HepG2 (cell line): Measurements from ENCODE around the gene ZNF814. TPM values are rescaled to one million over a fixed set of nuclear protein-coding genes. Genes with fewer than 3 reads are reported as not detected.

ENCODE experiments used
- ATAC-seq: fragments of 200-7000 bp; cut with Tn5 transposase; 3 replicates; pipeline ENCODE4 v1.9.1; 2020; ENCODE audit warnings: mild to moderate bottlenecking, moderate library complexity
- BruUV-seq: library from RNA; stranded (reverse); fragments of 400-500 nt; replicated peaks from 2 replicates; lab custom pipeline; 2021; lab: Mats Ljungman, UMichigan
- CTCF ChIA-PET: fragments of 300-600 bp; formaldehyde crosslinking; extraction: SDS; loops from one replicate; lab custom pipeline; 2021; ENCODE audit warnings: low total read pairs, inconsistent platforms, low intra/inter-chr PET ratio; lab: Yijun Ruan, JAX
- POLR2A ChIA-PET: fragments of 350-600 bp; sonication (Branson Sonifier 250); formaldehyde crosslinking; loops from one replicate; lab custom pipeline; 2020; ENCODE audit warnings: antibody characterized with exemption, inconsistent platforms; lab: Yijun Ruan, JAX
- DNase-seq: peaks from one replicate; pipeline ENCODE4 v3.0.0-alpha.2; 2015; ENCODE audit warnings: low spot score
- FAIRE-seq: peaks from 3 replicates; lab custom pipeline; 2011; peaks lifted over from hg19 to GRCh38; lab: Jason Lieb, UNC
- H2AFZ ChIP-seq: one replicate; pipeline ENCODE4 v1.6.1; 2011; ENCODE audit warnings: low read length, inconsistent platforms
- H3K27ac ChIP-seq: fragments of 300-600 bp; 3 replicates; pipeline ENCODE4 v1.8.0; 2011; ENCODE audit warnings: mixed run types, mild to moderate bottlenecking, mixed read lengths, low read length, inconsistent platforms; ENCODE audit not compliant: insufficient read depth; ENCODE audit errors: extremely low read length
- H3K27me3 ChIP-seq, 2 experiments: fragments of 200-600 bp in 1 of 2; 2 replicates in 1 of 2; 3 replicates in 1 of 2; pipeline versions ENCODE4 v1.6.0 to v1.8.0; 2011; ENCODE audit warnings: low read length in 2 of 2, mild to moderate bottlenecking in 2 of 2, moderate library complexity in 2 of 2, inconsistent platforms in 1 of 2; ENCODE audit not compliant: insufficient read depth in 2 of 2, control insufficient read depth in 1 of 2
- H3K36me3 ChIP-seq, 2 experiments: fragments of 200-600 bp in 1 of 2; replicated peaks in 1 of 2; 2 replicates in 1 of 2; 3 replicates in 1 of 2; pipeline versions ENCODE4 v1.5.1 to v1.8.0; 2011; ENCODE audit warnings: low read length in 2 of 2, inconsistent platforms in 1 of 2; ENCODE audit not compliant: insufficient read depth in 2 of 2, control insufficient read depth in 1 of 2
- H3K4me1 ChIP-seq: 2 replicates; pipeline ENCODE4 v1.5.1; 2012; ENCODE audit warnings: low read length, inconsistent platforms; ENCODE audit not compliant: insufficient read depth
- H3K4me2 ChIP-seq: 2 replicates; pipeline ENCODE4 v1.6.0; 2011; ENCODE audit warnings: low read depth, low read length, inconsistent platforms
- H3K4me3 ChIP-seq, 3 experiments: fragments of 200-600 bp in 1 of 3; sonication (generic), shearing (Covaris generic) in 1 of 3; replicated peaks in 1 of 3; 2 replicates each; pipeline ENCODE4 v1.5.1; 2011 to 2016; ENCODE audit warnings: low read length in 3 of 3, inconsistent platforms in 2 of 3, low read depth in 2 of 3, mild to moderate bottlenecking in 2 of 3, control low read depth in 1 of 3, mixed read lengths in 1 of 3; ENCODE audit not compliant: insufficient read depth in 1 of 3
- H3K79me2 ChIP-seq: one replicate; pipeline ENCODE4 v1.6.1; 2011; ENCODE audit warnings: low read length, inconsistent platforms; ENCODE audit not compliant: insufficient read depth
- H3K9ac ChIP-seq: 2 replicates; pipeline ENCODE4 v1.6.0; 2011; ENCODE audit warnings: mild to moderate bottlenecking, low read depth, low read length, inconsistent platforms; ENCODE audit not compliant: insufficient read depth
- H3K9me3 ChIP-seq: 2 replicates; pipeline ENCODE4 v1.5.1; 2012; ENCODE audit warnings: mild to moderate bottlenecking, low read length
- H4K20me1 ChIP-seq: 2 replicates; pipeline ENCODE4 v1.6.0; 2011; ENCODE audit warnings: inconsistent platforms, mild to moderate bottlenecking, low read length, moderate library complexity; ENCODE audit not compliant: insufficient read depth
- ARHGAP35 ChIP-seq: sonication (generic); formaldehyde crosslinking; IDR thresholded peaks from 2 replicates; pipeline ENCODE4 v1.9.0; 2022; ENCODE audit warnings: mild to moderate bottlenecking, inconsistent platforms, moderate library complexity, missing genetic modification reagents, borderline replicate concordance
- ARNTL ChIP-seq: sonication (generic); formaldehyde crosslinking; IDR thresholded peaks from 2 replicates; pipeline ENCODE4 v1.4.0; 2020; ENCODE audit warnings: mild to moderate bottlenecking, missing genetic modification reagents
- GATAD2A ChIP-seq: IDR thresholded peaks from 2 replicates; pipeline ENCODE4 v1.6.1; 2016
- HNRNPLL ChIP-seq: fragments of 200-400 bp; formaldehyde crosslinking; IDR thresholded peaks from 2 replicates; pipeline ENCODE4 v1.6.1; 2017; ENCODE audit warnings: mild to moderate bottlenecking, low read depth, low read length; ENCODE audit not compliant: poor library complexity, severe bottlenecking
- PAXIP1 ChIP-seq: sonication (generic); formaldehyde crosslinking; conservative IDR thresholded peaks from 2 replicates; pipeline ENCODE4 v1.4.0; 2020; ENCODE audit warnings: mild to moderate bottlenecking, missing genetic modification reagents, moderate library complexity
- RCOR2 ChIP-seq: IDR thresholded peaks from 2 replicates; pipeline ENCODE4 v1.6.1; 2016; ENCODE audit warnings: missing biosample characterization, missing genetic modification reagents
- RFX5 ChIP-seq: IDR thresholded peaks from 2 replicates; pipeline ENCODE4 v1.6.1; 2011; ENCODE audit warnings: low read depth, low read length, improper control_type of control experiment
- SALL1 ChIP-seq: sonication (generic); formaldehyde crosslinking; IDR thresholded peaks from 2 replicates; pipeline ENCODE4 v1.8.0; 2022; ENCODE audit warnings: mild to moderate bottlenecking, missing genetic modification reagents
- SAP130 ChIP-seq: IDR thresholded peaks from 2 replicates; pipeline ENCODE4 v1.6.1; 2016; ENCODE audit warnings: low read depth
- SNAI1 ChIP-seq: sonication (generic); formaldehyde crosslinking; IDR thresholded peaks from 2 replicates; pipeline ENCODE4 v1.5.0; 2020; ENCODE audit warnings: mild to moderate bottlenecking, missing genetic modification reagents, borderline replicate concordance
- SRSF1 ChIP-seq: fragments of 200-400 bp; formaldehyde crosslinking; optimal IDR thresholded peaks from 2 replicates; pipeline ENCODE3; 2017; ENCODE audit warnings: mild to moderate bottlenecking, low read depth, low read length, moderate library complexity
- ZNF558 ChIP-seq: sonication (generic); formaldehyde crosslinking; IDR thresholded peaks from 2 replicates; pipeline ENCODE4 v1.9.0; 2022; ENCODE audit warnings: mild to moderate bottlenecking, missing genetic modification reagents, borderline replicate concordance
- ZNF639 ChIP-seq: conservative IDR thresholded peaks from 2 replicates; pipeline ENCODE4 v1.6.1; 2018; ENCODE audit warnings: missing genetic modification reagents
- WGBS: methylation state at CpG from one replicate; pipeline ENCODE4 v1.1.6; 2017; ENCODE audit warnings: low lambda C conversion rate; 5-methylcytosine and 5-hydroxymethylcytosine counted together
- in situ Hi-C: cut with HindIII; loops from 2 replicates; pipeline ENCODE4 v1.10.0; 2017; ENCODE audit warnings: low pct_unique_long_range_greater_than_20kb; ENCODE audit not compliant: extremely low pct_ligation_motif_present
- intact Hi-C: fragments of 100-400 bp; cut with micrococcal nuclease; formaldehyde crosslinking; loops from one replicate; pipeline ENCODE4 v1.10.0; 2022; ENCODE audit not compliant: unreplicated experiment
- polyA plus RNA-seq, 8 experiments: library from polyadenylated mRNA; depleted of rRNA in 3 of 8; stranded (reverse) in 7 of 8; unstranded in 1 of 8; fragments of >200 nt; fragmentation: Illumina TruSeq in 4 of 8; extraction: Trizol in 4 of 8; gene quantifications; 2 replicates each; pipeline versions ENCODE4 v1.2.1 to v1.2.3, GENCODE V29; 2011 to 2016; ENCODE audit warnings: low read depth in 4 of 8, missing spikeins in 1 of 8, mixed read lengths in 1 of 8; ENCODE audit not compliant: insufficient read depth in 1 of 8
- total RNA-seq, 5 experiments: library from RNA; depleted of rRNA; stranded (reverse); fragments of >200 nt; fragmentation: Illumina TruSeq; extraction: Trizol; gene quantifications; 2 replicates each; pipeline ENCODE4 v1.2.3, GENCODE V29; 2016; ENCODE audit warnings: low read depth in 1 of 5

ZNF814 gene
- total and polyA plus RNA-seq, 2 of the 13 experiments (the other 11 are each of a cell fraction or from before 2014, with no cell fraction given): 2.5 to 3.4 TPM

- no peak overlapping the region for H3K9ac ChIP-seq
- H3K36me3 ChIP-seq: peaks cover 2 to 14% of the 10 kb centered on the region in 2 experiments; a peak in 2 of 5 replicates
- peaks cover 42% of the 10 kb centered on the region for H3K4me1 ChIP-seq
- DNase-seq: peak; percentile 59
- H4K20me1 ChIP-seq: peaks cover 6% of the 10 kb centered on the region; the same call in 1 of the 2 replicates
- BruUV-seq: no TSS peak
- H3K9me3 ChIP-seq: no peaks in the 10 kb centered on the region
- H3K27me3 ChIP-seq: no peaks in the 10 kb centered on the region
- ATAC-seq: peak; percentile 47
- intact Hi-C loops (loop anchor here (10.0 kb wide), 1 partner anchor 325 kb away; the partner anchor contains the start of gene ZNF329), in situ Hi-C loops (no loop called here)
- peak; percentile 61 for FAIRE-seq
- CTCF ChIA-PET: no interaction called here
- H3K27ac ChIP-seq: peak overlapping the region; percentile 66
- no peak overlapping the region for H3K4me3 ChIP-seq
- H3K4me2 ChIP-seq: peak overlapping the region; percentile 48
- POLR2A ChIA-PET: interaction anchor here (1.2 to 1.5 kb wide), 3 partner anchors 10 to 82 kb away, joined by 3 to 6 read pairs (median 5); partner anchors contain the start of gene ZNF776
- TF ChIP-seq ZNF639 (CRISPR knock-in tag) (no peak), PAXIP1 (0 out of 2 replicates have a peak, but pooled peaks have one; percentile 22), ARNTL (0 out of 2 replicates have a peak, but pooled peaks have one; percentile 27), SAP130 (CRISPR knock-in tag) (0 out of 2 replicates have a peak, but pooled peaks have one; percentile 4), SALL1 (CRISPR knock-in tag) (peak; percentile 12; the same call in 1 of the 2 replicates), SRSF1 (no peak), RCOR2 (CRISPR knock-in tag) (no peak), RFX5 (no peak), ARHGAP35 (CRISPR knock-in tag) (no peak), SNAI1 (CRISPR knock-in tag) (no peak), GATAD2A (CRISPR knock-in tag) (no peak), HNRNPLL (no peak), ZNF558 (no peak)
- 29% methylated on average over 5 of the region's 5 CpGs for WGBS
- H3K79me2 ChIP-seq: peaks cover 58% of the 10 kb centered on the region
- H2AFZ ChIP-seq: no peak overlapping the region
Measured at GRCh38 chr19:57829316-57829715, 59.5 kb downstream of the ZNF814 start.
